ENCODE measurements around the gene RASGRF1. TPM values are rescaled to one million over a fixed set of nuclear protein-coding genes. Genes with fewer than 3 reads are reported as not detected.

Gene RASGRF1
- total RNA-seq, 2 donors from 2014 or later, result 0.09 to 1.1 TPM

- H3K9me3 ChIP-seq, result no peaks in the 10 kb centered on the region
- 91% methylated on average over 10 of the region's 10 CpGs for WGBS
- no peak for TF ChIP-seq CTCF (IDR thresholded peaks at IDR 0.05)
- no peak for TF ChIP-seq POLR2AphosphoS5 (IDR thresholded peaks at IDR 0.05)
- TF ChIP-seq POLR2A (IDR thresholded peaks at IDR 0.05), result no peak
- H3K4me1 ChIP-seq (replicated peaks), result no peaks in the 10 kb centered on the region
- intact Hi-C loops (cut with DNase I), result loop anchor here (2.0 kb wide), 1 partner anchor 67 kb away; no protein-coding TSS in a partner anchor
- no peaks in the 10 kb centered on the region for H3K36me3 ChIP-seq
- no peak for DNase-seq (ENCODE audit: low spot score)
- no peaks in the 10 kb centered on the region for H3K27me3 ChIP-seq (replicated peaks; ENCODE audit: insufficient read depth)
- no peak overlapping the region for H3K27ac ChIP-seq
- H3K4me3 ChIP-seq, result no peak overlapping the region
Observed at GRCh38 chr15:78977591-78978347, 112.8 kb downstream of the RASGRF1 start.

- Histone ChIP-seq H3K4me3 (no peak overlapping the region), H3K27ac (no peak overlapping the region), H3K9me3 (no peaks in the 10 kb centered on the region), H3K4me1 (replicated peaks) (no peaks in the 10 kb centered on the region), H3K36me3 (no peaks in the 10 kb centered on the region), H3K27me3 (replicated peaks; ENCODE audit: insufficient read depth) (no peaks in the 10 kb centered on the region)
- 71% methylated on average over 4 of the region's 4 CpGs for WGBS
- TF ChIP-seq POLR2A (IDR thresholded peaks at IDR 0.05), result no peak
- TF ChIP-seq POLR2AphosphoS5 (IDR thresholded peaks at IDR 0.05), result no peak
- TF ChIP-seq CTCF (IDR thresholded peaks at IDR 0.05), result no peak
- DNase-seq (ENCODE audit: low spot score), result no peak
- intact Hi-C loops (cut with DNase I), result no loop called here
Observed at GRCh38 chr15:78977091-78977571, 113.4 kb downstream of the RASGRF1 start.

- Histone ChIP-seq H3K4me1 (replicated peaks) (no peaks in the 10 kb centered on the region), H3K9me3 (no peaks in the 10 kb centered on the region), H3K27ac (no peak overlapping the region), H3K4me3 (no peak overlapping the region), H3K36me3 (no peaks in the 10 kb centered on the region), H3K27me3 (replicated peaks; ENCODE audit: insufficient read depth) (no peaks in the 10 kb centered on the region)
- intact Hi-C loops (cut with DNase I), result no loop called here
- TF ChIP-seq POLR2A (IDR thresholded peaks at IDR 0.05), result no peak
- DNase-seq (ENCODE audit: low spot score), result no peak
- WGBS, result 88% methylated on average over 7 of the region's 7 CpGs
Observed at GRCh38 chr15:78976691-78977090, 113.9 kb downstream of the RASGRF1 start.

GRCh38 chr15:78974272-78974918 is 116.2 kb downstream of the RASGRF1 start:
- H3K4me3 ChIP-seq, result no peak overlapping the region
- intact Hi-C loops (cut with DNase I), result no loop called here
- DNase-seq (ENCODE audit: low spot score), result no peak
- H3K4me1 ChIP-seq (replicated peaks), result no peaks in the 10 kb centered on the region
- no peak overlapping the region for H3K27ac ChIP-seq
- H3K27me3 ChIP-seq (replicated peaks; ENCODE audit: insufficient read depth), result no peaks in the 10 kb centered on the region
- H3K36me3 ChIP-seq, result no peaks in the 10 kb centered on the region
- no peak for TF ChIP-seq POLR2A (IDR thresholded peaks at IDR 0.05)
- no peak for TF ChIP-seq CTCF (IDR thresholded peaks at IDR 0.05)
- no peak for TF ChIP-seq POLR2AphosphoS5 (IDR thresholded peaks at IDR 0.05)
- WGBS, result 92% methylated on average over 7 of the region's 7 CpGs
- H3K9me3 ChIP-seq, result no peaks in the 10 kb centered on the region

- no peaks in the 10 kb centered on the region for H3K4me1 ChIP-seq (replicated peaks)
- WGBS, result 86% methylated on average over 5 of the region's 5 CpGs
- no peaks in the 10 kb centered on the region for H3K27me3 ChIP-seq (replicated peaks; ENCODE audit: insufficient read depth)
- H3K9me3 ChIP-seq, result no peaks in the 10 kb centered on the region
- H3K27ac ChIP-seq, result no peak overlapping the region
- DNase-seq (ENCODE audit: low spot score), result no peak
- intact Hi-C loops (cut with DNase I), result no loop called here
- no peak overlapping the region for H3K4me3 ChIP-seq
- H3K36me3 ChIP-seq, result no peaks in the 10 kb centered on the region
- TF ChIP-seq CTCF (IDR thresholded peaks at IDR 0.05) (no peak), POLR2A (IDR thresholded peaks at IDR 0.05) (no peak), POLR2AphosphoS5 (IDR thresholded peaks at IDR 0.05) (no peak)
Observed at GRCh38 chr15:78969687-78970349, 120.8 kb downstream of the RASGRF1 start.

Measured in prostate gland (tissue), 2 donors.